GM19438 (cell line): ENCODE measurements around the gene FTSJ3.
"Not testable (repeated sequence)": the region's sequence is repeated elsewhere in the genome, so short reads cannot be mapped to it uniquely, and the experiment has no call there.

Experiments used
- ATAC-seq: cut with Tn5 transposase; IDR thresholded peaks from one replicate; pipeline ENCODE4 v1.9.1; 2021; ENCODE audit warnings: low read depth; ENCODE audit not compliant: unreplicated experiment

FTSJ3 gene, protein sequence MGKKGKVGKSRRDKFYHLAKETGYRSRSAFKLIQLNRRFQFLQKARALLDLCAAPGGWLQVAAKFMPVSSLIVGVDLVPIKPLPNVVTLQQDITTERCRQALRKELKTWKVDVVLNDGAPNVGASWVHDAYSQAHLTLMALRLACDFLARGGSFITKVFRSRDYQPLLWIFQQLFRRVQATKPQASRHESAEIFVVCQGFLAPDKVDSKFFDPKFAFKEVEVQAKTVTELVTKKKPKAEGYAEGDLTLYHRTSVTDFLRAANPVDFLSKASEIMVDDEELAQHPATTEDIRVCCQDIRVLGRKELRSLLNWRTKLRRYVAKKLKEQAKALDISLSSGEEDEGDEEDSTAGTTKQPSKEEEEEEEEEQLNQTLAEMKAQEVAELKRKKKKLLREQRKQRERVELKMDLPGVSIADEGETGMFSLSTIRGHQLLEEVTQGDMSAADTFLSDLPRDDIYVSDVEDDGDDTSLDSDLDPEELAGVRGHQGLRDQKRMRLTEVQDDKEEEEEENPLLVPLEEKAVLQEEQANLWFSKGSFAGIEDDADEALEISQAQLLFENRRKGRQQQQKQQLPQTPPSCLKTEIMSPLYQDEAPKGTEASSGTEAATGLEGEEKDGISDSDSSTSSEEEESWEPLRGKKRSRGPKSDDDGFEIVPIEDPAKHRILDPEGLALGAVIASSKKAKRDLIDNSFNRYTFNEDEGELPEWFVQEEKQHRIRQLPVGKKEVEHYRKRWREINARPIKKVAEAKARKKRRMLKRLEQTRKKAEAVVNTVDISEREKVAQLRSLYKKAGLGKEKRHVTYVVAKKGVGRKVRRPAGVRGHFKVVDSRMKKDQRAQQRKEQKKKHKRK

DNA sequence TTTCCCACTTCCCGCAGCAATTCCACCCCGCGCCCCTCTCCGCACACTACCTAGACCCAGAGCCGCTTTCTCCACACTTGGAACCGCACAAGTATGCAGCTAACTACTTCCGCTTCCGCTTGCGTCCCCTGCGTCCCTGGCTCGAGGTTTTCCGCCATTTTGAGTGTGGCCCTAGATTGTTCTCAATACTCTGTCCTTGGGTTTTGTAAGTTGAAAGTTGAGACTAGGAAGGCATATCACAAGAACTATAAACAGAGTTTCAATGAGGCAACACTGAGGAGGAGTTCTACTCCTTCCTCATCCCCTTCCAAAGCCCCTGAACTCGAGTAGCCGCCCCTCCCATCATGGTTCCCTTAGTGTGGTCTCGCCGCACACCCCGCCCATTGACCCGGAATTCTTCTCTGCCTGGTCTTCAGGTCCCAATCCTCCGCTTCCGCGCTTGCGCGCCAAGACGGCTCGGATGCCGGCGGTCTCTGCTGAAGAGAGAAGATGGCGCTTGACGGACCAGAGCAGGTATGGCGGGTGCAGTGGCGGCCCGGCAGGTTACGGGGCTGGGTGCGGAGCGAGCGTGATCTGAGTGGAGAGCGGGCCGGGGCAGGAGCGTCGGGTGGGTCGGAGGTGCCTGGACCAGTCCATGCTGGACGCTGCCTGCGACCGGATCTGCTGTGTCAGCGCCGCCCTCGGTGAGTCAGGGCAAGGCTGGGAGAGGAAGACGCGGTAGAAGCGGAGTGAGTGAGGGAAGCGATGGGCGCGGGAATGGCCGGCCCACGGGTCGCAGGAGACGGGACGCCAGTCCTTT is at the start of gene FTSJ3, which contains the start of gene PSMC5:
Gene FTSJ3, minus strand, starts transcription at position 662 of the 799 bp plus-strand sequence. CDS start 761 bp downstream, outside the sequence.
Gene PSMC5, plus strand, starts transcription at position 430 of the 799 bp plus-strand sequence. Its CDS starts 60 bp downstream, at position 490.
- ATAC-seq = peak; percentile 92

- not testable (repeated sequence) for ATAC-seq
These were observed 47.2 kb upstream of the FTSJ3 start for GRCh38 chr17:63874693-63875092.

GRCh38 chr17:63874061-63874626 is 46.7 kb upstream of the FTSJ3 start:
- not testable (repeated sequence) for ATAC-seq

GRCh38 chr17:63873577-63873976 is 46.1 kb upstream of the FTSJ3 start, which contains the start of gene CSH2:
Gene CSH2, minus strand, starts transcription at chr17:63873677. Its CDS starts 63 bp downstream, at chr17:63873614.
- not testable (repeated sequence) for ATAC-seq

DNA sequence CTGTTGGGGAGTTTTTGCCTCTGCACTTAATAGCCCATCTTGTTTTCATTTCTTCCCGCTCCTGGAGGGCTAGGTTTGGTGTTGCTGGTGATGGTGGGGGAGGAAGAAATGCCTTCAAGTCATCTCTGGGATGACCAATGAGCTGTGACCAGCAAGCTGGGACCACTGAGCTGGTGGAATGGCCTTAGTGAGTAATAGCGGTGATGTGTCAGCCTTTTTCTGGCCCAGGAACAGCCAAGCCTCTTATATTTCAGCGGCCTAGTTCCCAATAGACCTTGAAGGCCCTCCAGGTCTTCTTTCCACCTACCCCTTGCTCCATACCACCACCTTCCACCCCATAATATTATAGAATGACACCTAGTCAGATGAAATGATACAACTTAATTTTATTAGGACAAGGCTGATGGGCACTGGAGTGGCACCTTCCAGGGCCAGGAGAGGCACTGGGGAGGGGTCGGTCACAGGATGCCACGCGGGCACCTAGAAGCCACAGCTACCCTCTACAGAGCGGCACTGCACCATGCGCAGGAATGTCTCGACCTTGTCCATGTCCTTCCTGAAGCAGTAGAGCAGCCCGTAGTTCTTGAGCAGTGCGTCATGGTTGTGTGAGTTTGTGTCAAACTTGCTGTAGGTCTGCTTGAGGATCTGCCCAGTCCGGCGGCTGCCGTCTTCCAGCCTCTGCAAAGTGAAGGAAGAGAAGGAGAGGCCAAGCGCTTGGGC is 44.3 kb upstream of the FTSJ3 start:
- ATAC-seq = not testable (repeated sequence)

- ATAC-seq = not testable (repeated sequence)
These were observed 42.8 kb upstream of the FTSJ3 start for GRCh38 chr17:63870292-63870665.

- not testable (repeated sequence) for ATAC-seq
These were observed 42.2 kb upstream of the FTSJ3 start for GRCh38 chr17:63869491-63870291.

- ATAC-seq = not testable (repeated sequence)
These were observed 39.2 kb upstream of the FTSJ3 start for GRCh38 chr17:63866625-63867024.

DNA sequence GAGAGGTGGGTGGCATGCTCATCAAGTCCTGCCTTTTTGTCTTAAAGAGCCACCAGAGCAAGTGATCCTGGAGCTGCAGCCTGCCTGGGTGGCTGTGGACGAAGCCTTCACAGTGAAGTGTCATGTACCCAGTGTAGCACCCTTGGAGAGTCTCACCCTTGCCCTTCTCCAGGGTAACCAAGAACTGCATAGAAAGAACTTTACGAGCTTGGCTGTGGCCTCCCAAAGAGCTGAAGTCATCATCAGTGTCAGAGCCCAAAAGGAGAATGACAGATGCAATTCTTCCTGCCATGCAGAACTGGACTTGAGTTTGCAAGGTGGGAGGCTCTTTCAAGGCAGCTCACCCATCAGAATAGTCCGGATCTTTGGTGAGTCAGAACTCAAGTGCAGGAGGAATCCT is 31.8 kb upstream of the FTSJ3 start:
- ATAC-seq = no peak

GRCh38 chr17:63856425-63856824 is 29.0 kb upstream of the FTSJ3 start:
- not testable (repeated sequence) for ATAC-seq

DNA sequence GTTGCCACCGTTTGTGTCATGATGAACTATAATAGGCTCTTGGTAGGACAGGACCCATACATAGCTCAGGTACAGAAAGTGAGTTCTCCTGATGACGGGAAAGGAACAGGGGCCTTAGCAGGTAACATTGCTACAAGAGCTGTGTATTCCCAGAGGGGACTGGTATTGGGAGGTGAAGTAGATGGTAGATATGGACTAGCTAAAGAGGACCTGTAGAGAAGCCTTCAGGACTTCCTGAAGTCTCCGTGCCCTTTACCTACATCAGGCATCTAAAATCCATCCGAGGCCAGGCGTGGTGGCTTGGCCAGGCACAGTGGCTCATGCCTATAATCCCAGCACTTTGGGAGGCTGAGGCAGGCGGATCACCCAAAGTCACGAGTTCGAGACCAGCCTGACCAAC is 27.7 kb upstream of the FTSJ3 start:
- no peak for ATAC-seq

DNA sequence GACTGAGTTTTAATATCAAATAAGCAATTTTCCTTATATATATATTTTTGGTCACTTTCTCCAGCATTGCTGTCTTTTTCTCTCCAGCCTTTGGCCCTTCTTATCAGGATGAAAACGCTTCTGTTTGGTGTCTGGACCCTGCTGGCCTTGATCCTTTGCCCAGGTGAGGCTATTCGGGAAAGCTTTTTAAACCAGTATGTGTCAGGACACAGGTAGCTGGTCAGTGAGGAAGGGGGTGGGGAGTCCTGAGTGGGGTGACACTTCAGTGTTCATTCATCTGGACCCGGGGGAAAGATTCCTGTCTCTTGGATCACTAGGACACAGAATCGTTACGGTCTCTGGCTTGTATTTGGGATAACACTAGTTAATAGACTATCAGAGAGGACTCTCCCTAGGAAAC is 27.2 kb upstream of the FTSJ3 start:
- ATAC-seq = no peak

- no peak for ATAC-seq
These were observed 25.8 kb upstream of the FTSJ3 start for GRCh38 chr17:63853260-63853659.

DNA sequence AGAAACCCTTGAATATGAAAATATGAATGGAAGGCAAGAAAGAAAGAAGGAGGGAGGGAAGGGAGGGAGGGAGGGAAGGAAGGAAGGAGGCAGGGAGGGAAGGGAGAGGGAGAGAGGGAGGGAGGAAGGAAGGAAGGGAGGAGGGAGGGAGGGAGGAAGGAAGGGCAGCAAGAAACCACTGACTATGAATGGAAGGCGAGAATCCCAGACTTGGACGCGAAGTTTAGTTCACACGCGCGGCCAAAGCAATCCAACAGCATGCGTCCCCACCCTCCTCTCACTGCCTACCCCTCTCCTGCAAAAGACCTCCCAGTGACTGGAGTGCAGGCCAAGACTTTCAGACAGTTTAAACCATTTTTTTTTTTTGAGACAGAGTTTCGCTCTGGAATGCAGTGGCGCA is 22.9 kb upstream of the FTSJ3 start:
- no peak for ATAC-seq

DNA sequence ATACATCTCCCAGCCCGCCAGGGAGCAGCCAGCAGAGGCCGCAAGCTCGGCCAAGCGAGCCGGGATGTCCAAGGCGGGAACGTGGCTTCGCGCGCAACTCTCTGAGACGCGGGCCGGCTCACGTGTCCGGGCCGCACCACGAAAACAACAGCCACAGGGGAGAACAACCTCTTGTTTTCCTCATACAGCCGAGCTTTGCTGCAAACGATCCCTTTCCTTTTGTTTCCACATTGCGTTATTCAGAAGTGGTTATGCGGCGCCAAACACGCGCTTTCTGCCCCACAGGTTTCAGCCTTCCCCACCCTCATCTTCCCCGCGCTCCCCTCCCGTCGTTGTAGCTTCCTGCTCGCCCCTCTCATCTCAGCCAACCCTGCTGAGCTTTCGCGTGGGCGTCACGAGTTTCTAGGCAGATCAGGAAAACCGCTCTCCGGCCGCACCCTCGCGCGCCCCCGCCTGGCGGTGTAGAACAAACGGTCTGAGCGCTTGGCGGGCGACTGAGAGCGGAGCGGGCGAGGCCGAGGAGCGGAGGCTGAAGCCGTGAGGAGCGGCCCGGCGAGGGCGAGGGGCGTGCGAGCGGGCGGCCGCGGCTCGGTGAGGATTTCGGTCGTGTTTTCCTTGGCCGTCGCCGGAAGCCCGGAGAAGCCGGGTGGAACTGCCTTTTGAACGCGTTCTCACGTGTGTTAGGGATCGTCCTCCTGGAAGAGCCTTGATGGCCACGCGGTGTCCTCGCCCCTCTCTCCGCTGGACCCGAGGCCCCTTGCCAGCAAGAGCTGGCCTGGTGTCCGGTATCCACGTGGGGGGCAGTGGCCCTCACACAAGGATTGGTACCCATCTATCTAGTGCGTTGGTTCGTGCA is 21.6 kb upstream of the FTSJ3 start:
- ATAC-seq = peak; percentile 94

- no peak for ATAC-seq
These were observed 20.2 kb upstream of the FTSJ3 start for GRCh38 chr17:63847525-63848249.

GRCh38 chr17:63845509-63845908 is 18.0 kb upstream of the FTSJ3 start:
- ATAC-seq = no peak
